Measurements from ENCODE around the gene PEA15.

The PEA15 gene, protein sequence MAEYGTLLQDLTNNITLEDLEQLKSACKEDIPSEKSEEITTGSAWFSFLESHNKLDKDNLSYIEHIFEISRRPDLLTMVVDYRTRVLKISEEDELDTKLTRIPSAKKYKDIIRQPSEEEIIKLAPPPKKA

DNA sequence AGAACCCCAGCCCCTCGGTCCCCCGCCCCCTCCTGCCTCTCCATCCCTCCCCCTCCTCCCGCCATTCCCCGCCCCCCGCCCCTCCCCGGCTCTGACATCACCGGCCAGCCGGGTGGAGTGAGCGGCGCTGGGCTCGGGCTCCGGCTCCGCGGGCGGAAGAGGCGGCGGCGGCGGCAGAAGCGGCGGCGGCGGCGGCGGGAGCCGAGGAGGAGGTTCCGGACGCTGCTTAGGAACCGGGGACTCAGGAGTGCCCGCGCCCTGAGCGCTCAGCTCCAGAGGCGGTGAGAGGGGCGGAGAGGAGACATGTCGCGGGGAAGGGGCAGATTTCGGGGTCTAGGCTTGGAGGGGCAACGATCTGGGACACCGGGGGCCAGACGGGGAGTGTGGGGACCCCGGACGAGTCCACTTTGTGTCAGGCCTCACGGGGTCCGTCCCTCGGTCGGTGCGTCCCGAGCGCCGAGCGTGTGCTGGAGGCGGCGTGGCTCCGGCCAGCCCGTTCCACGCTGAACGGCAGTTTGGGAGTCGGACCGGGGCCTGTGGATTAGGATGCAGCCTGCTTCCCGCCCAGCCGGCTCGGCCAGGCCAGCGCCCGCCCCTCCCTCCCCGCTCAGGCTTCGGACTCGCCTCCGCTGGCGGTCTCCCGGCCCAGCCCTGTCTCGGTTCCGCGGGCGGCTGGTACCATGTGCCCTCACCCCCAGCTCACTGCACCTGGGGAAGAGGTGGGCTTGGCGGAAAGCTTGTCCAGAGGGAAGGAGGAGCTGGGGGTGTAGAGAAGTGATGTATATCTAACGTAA, at the start of gene PEA15:
Gene PEA15, plus strand, starts transcription at position 143 of the 794 bp plus-strand sequence. CDS start 6,161 bp downstream, outside the sequence.
- peak; percentile 42 to 78 (median 44) for DNase-seq (ENCODE audit: low read depth in 3 of 3)

DNA sequence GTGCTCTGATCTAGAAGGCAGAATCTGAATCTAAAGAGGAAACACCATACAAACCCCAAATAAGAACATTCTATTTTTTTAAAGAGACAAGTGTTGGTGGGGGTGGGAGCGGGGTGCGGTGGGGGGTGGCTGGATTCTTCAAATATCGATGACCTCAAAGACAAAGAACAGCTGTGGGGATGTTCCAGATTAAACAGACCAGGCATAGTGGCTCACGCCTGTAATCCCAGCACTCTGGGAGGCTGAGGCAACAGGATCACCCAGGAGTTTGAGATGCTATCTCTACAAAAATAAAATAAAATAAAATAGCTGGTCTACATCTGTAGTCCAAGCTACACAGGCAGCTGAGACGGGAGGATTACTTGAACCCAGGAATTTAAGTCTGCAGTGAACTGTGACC, 48.8 kb upstream of the PEA15 start:
- DNase-seq (ENCODE audit: low read depth in 3 of 3) = no peak

DNA sequence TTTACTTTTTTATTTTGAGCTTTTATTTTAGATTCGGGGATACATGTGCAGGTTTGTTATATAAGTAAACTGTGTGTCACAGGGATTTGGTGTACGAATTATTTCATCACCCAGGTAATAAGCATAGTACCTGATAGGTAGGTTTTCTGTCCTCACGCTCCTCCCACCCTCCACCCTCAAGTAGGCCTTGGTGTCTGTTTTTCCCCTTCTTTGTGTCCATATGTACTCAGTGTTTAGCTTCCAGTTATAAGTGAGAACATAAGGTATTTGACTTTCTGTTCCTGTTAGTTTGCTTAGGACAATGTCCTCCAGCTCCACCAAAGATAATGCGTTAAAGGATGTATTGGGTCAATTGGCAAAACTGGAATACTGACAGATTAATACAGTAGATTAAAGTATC, 48.0 kb upstream of the PEA15 start:
- DNase-seq (ENCODE audit: low read depth in 3 of 3) = no peak

DNA sequence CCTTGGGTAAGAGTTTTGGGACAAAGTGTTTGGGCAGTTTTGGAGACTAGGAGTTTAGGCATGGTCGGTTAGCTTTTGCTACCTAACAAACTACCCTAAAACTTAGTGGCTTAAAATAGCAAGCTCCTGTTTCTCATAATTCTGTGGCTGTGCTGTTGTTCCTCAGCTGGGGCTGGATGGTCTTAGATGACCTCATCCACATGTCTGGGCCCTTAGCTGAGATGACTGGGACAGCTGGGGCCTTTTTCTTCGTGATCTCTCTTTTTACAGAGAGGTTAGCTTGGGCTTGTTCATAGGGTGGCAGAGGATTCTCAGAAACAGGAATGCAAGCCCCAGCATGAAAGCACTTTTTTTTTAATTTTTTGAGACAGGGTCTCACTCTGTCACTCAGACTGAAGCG, 47.2 kb upstream of the PEA15 start:
- DNase-seq (ENCODE audit: low read depth in 3 of 3) = no peak

DNA sequence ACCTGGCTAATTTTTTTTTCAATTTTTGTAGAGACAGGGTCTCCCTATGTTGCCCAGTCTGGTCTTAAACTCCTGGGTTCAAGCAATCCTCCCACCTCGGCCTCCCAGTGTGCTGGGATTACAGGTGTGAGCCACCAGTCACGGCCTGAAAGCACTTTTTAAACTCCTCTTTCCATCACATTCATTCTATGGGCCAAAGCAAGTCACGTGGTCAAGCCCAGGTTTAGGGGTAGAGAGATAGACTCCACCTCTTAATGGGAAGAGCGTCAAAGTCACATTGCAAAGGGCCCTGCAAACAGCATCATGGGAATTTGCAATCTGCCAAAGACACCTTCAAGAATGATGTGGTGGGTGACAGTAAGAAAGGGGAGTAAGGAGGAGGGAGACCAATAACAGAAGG, 46.6 kb upstream of the PEA15 start:
- no peak for DNase-seq (ENCODE audit: low read depth in 3 of 3)

DNA sequence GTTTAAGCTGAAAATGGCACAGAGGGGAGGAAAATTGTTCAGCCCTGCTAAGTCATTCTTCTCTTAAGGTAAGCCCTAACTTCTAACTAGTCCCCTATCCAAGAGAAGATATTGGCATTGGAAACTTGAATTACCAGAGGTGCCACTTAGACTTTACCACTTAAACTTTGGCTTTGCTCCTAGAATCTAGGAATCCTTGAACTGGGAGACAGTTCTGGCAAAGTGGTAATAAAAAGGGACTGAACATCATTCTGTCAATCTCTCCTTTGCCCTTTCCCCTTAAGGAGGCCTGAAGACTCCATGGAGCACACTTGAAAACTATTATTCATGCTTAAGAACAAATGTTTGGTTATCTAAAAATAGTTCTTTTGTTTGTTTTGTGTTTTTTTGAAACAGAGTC, 45.3 kb upstream of the PEA15 start:
- DNase-seq (ENCODE audit: low read depth in 3 of 3) = no peak

DNA sequence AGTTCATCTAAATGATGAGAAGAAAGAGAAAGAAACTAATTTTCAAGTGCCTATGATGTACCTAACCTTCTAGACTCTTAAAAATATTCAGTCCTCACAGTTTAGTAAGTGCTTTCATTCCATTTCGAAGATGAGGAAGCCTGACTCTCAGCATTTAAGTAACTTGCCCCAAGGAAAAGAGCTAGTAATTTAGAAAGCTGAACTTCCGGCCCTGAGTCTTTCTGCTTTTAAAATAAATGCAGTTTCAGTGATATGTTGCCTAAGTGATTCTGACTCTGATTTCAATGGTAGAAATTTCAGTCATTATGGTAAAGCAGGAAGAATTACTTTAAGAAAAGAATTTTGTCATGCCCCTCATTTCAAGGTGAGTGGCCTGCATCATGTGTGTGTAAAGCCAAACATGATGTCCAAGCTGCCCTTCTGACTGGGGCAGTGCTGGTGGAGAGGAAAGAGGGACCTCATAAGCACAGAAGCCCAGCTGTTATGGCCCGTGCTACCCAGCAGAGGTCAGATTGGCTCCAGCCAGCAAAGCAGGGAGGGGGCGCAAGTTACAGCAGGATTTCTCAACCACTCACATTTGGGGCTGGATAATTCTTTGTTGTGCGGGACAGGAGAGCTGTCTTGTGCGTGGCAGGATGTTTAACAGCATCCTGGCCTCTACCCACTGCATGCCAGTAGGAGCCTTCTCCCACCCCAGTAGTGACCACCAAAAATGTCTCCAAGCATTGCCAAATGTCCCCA, 43.0 kb upstream of the PEA15 start:
- DNase-seq (ENCODE audit: low read depth in 3 of 3) = no peak

DNA sequence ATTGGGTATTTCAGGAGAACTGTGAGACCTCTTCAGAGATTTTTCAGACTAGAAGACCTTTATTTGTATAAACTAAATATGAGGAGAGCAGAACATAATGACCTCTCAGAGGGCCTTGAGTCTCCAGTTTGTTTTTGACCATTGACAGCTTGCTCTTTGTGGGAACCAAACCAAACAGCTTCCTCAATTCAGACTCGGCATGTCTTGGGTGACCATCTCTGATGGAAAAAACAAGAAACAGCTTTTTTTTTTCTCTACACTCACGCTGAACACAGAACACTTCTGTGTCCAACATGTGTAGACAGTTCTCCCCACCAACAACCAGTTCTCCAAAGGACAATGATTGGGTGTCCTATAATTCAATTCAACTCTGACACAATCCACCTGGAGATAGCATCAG, 42.3 kb upstream of the PEA15 start:
- no peak for DNase-seq (ENCODE audit: low read depth in 3 of 3)

DNA sequence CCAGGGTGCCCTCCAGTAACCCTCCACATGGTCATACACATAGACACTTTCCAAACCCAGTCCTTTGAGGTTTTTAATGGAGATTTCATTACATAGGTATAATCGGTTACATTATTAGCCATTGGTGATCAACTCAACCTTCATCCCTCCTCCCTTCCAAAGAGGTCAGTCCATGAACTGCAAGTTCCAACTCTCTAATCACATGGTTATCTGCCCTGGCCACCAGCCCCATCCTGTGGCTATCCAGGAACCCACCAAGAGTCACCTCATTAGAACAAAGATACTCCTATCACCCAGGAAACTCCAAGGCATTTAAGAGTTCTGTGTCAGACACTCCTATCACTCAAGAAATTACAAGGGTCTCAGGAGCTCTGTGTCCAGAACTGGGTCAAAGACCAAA, 41.6 kb upstream of the PEA15 start:
- no peak for DNase-seq (ENCODE audit: low read depth in 3 of 3)

DNA sequence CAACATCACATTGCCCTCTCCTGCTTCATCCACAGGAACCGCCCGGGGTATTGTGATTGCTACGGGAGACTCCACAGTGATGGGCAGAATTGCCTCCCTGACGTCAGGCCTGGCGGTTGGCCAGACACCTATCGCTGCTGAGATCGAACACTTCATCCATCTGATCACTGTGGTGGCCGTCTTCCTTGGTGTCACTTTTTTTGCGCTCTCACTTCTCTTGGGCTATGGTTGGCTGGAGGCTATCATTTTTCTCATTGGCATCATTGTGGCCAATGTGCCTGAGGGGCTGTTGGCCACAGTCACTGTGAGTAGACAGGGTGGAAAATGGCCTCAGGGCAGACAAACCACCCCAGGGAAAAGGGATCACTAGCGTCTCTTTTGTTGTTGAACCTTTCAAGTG, 41.1 kb upstream of the PEA15 start:
- no peak for DNase-seq (ENCODE audit: low read depth in 3 of 3)

DNA sequence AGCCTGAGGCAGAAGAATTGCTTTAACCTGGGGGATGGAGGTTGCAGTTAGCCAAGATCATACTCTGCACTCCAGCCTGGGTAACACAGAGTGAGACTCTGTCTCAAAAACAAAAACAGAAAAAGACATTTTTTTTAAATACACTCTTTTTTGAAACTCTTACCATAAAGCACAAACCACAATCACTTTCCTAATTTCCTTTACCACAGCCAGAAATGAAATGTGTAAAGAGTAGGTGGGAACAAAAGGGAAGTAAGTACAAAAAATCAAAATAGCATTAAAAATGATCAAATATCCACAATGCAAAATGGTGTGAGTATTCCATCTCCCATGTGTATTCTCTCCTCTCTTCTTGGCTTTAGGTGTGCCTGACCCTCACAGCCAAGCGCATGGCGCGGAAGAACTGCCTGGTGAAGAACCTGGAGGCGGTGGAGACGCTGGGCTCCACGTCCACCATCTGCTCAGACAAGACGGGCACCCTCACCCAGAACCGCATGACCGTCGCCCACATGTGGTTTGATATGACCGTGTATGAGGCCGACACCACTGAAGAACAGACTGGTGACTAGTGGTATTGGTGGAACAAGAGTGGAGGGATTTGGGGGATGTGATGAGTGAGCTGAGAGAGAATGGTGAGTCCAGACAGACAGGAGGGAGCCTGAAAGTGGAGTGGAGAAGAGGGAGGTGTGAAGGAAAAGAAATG, 38.9 kb upstream of the PEA15 start:
- DNase-seq (ENCODE audit: low read depth in 3 of 3) = no peak

DNA sequence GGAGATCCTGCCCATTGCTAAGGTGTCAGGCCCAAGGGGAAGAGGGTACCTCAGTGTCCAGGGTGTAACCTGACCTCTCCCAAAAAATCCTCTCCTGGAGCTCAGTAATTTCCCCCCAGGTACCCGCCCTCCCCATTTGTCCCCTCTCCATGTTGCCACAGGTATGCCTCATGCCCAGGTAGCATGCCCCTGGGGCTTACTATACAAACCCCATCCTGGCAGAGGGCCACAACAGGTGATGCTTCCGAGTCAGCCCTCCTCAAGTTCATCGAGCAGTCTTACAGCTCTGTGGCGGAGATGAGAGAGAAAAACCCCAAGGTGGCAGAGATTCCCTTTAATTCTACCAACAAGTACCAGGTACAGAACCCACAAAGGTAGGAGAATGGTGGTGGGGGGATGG, 38.1 kb upstream of the PEA15 start:
- no peak for DNase-seq (ENCODE audit: low read depth in 3 of 3)

DNA sequence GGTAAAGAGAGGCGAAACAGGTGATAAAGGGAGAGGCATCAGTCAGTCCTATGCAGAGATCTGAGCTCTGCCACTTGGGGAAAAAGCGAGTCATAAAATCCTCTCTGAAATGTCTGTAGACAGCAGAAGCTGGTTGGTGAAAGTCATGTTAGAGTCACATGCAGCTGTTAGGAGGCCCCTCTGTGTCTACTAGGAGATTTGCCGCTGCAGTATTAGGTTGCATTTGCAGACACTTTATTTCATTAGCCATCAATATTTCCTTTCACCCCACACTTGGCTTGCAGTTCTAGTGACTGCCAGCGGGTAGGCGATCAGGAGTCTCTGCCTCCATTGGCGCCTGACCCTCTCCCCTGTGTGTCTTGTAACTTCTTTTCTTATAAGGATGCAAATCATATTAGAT, 37.6 kb upstream of the PEA15 start:
- DNase-seq (ENCODE audit: low read depth in 3 of 3) = no peak

DNA sequence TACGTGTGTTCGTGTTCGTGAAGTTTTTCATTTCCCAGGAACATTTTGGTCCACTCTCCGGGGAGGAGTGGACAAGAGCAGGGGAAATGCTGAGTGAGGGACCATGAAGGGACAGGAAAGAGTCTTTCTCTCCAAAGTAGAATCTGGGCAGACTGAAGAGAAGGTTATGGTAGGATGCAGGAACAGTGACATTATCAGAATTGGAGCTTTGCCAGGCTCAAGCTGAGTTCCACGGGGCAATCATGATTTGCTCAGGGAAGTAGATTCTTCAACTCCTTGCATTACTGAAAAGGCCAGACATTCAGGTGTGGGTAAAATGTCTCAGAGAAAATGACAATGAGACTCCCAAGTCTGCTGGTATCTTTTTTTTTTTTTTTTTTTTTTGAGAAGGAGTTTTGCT, 37.2 kb upstream of the PEA15 start:
- no peak for DNase-seq (ENCODE audit: low read depth in 3 of 3)

DNA sequence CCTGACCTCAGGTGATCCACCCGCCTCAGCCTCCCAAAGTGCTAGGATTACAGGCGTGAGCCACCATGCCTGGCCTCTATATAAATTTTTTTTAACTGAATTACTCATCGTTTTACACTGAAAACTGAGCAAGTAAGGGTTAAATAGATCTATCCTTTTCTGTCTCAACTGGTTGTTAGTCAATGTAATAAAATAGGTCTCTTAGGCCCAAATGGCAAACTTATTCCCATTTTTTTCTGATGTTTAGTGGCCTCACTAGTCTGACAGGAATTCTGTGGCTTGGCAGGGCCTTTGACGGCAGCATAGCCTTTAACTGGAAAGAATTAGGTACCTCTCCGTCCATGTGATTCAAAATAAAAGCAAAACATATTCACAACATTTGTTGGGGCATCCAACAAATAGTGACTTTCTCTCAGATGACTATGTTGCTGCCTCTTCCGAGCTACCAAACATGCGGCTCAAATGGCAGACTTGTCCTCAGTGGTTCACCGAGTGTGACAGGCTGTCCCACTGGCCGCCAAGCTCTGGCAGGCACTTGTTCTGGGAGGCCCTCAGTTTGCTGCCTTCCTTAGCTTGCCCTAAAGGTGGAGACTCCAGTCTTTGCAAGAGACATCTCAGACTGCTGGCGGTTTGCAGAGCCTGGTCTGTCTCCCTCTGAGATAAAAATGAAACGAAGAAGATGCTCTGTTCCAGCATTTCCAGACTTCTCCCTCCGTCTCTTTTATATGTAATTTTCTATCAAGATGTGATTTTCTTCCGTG, 36.4 kb upstream of the PEA15 start:
- no peak for DNase-seq (ENCODE audit: low read depth in 3 of 3)

DNA sequence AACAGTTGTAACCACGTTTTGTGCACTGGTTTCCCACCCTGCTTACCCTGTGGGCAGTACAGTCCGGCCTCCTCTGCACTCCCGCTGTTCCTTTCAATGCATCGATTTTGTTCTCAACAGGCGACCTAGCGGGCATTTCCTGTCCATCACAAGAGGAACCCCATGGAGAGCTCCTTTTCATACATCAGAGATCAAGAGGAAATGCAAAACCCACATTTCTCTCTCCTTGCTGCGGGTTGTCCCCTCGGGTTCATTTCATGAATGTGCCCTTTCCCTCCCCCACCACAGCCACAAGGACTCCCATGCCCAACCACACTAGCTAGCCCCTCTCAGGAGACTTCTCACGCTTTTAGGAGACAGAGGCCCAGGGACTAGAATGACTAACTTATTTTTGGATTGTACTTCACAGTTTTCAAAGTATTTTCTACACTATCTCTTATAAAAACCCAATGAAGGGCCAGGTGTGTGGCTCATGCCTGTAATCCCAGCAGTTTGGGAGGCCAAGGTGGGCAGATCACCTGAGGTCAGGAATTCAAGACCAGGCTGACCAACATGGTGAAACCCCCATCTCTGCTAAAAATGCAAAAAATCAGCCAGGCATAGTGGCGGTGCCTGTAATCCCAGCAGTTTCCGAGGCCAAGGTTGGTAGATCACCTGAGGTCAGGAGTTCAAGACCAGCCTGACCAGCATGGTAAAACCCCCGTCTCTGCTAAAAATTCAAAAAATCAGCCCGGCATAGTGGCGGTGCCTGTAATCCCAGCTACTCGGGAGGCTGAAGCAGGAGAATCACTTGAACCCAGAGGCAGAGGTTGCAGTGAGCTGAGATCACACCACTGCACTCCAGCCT, 35.4 kb upstream of the PEA15 start:
- no peak for DNase-seq (ENCODE audit: low read depth in 3 of 3)

DNA sequence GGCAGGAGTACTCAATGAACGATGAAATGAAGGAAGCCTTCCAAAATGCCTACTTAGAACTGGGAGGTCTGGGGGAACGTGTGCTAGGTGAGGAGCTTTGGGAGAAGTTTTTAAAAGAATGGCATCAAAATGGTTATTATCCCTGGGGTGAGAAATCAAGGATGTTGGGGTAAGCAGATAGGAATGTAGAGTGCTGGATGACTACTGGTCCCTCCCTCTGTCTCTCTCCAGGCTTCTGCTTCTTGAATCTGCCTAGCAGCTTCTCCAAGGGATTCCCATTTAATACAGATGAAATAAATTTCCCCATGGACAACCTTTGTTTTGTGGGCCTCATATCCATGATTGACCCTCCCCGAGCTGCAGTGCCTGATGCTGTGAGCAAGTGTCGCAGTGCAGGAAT, 33.8 kb upstream of the PEA15 start:
- DNase-seq (ENCODE audit: low read depth in 3 of 3) = no peak

DNA sequence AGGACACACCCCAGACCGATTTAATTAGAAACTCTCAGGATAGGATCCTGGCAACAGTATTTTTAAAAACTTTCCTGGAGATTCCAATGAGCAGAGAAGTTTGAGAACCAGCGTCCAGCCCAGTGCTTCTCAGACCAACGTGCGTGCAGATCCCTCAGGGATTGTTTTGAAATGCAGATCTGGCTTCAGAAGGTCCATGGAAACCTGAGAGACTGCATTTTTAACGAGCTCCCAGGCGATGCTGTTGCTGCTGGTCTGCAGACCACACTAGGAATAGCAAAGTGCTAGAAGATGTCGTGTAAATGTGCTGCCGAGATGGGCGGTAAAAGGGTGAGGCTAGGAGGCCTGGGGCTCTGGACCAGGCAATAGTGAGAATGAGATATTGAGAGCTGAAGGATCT, 33.2 kb upstream of the PEA15 start:
- no peak for DNase-seq (ENCODE audit: low read depth in 3 of 3)

DNA sequence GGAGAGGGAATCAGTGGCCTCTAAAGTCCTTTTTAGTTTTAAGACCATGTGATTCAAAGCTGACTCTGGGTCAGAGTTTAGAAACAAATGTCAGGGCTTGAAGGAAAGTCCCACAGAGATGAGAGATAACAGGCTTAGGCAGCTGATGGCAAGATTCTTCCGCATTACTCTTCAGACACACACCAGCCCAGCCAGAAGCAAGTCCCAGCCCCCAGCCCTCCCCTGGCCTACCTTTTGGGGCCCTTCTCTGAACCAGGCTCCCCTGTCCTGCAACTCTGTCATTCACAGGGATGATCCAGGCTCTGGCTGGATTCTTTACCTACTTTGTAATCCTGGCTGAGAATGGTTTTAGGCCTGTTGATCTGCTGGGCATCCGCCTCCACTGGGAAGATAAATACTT, 28.0 kb upstream of the PEA15 start:
- no peak for DNase-seq (ENCODE audit: low read depth in 3 of 3)

DNA sequence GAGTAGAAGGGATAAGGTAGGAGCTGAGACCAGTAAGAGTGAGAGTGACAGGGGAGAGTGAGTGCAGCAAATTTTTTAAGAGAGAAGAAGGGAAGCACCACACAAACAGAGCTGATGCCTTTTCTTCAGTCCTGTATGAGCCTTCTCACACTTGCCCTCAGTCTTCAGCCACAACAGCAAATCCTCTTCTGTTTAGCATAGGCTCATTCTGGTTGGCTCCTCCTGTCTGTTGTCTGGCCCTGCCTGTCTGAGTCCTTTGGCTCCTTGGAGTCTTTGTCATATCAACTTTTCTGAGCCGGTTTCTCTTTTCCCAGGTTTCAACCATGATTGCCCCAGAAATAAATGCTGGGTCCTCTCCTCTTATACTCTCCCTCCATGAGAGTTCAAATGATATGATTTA, 27.5 kb upstream of the PEA15 start:
- DNase-seq (ENCODE audit: low read depth in 3 of 3) = no peak

DNA sequence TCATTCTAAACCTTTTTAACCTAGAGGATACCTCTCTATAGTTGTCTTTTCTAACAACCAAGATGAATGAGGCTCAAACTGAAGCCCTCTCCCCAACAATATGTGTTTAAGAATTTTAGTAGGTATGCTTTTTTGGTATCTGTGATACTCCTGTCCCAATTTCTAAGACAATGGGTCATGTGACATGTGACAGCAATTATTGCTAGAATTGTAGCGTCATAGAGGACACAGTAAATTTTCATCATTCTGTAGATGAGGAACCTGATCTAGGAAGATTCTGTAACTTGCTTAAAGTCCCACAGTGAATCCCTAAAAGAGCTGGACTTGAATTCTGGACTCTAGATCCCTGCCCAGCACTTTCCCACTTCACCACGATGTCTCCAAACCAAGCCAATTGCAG, 26.5 kb upstream of the PEA15 start:
- no peak for DNase-seq (ENCODE audit: low read depth in 3 of 3)

All from stimulated activated CD4-positive, alpha-beta T cell treated with anti-CD3 and anti-CD28 coated beads, TNF-alpha, amount 100 ng/mL, for 24 hours (primary cell).